ENCODE data around the gene LDB2.

LDB2 gene

GRCh38 chr4:16677001-16677944, 221.2 kb downstream of the LDB2 start:
- DNase-seq: no peak

DNA sequence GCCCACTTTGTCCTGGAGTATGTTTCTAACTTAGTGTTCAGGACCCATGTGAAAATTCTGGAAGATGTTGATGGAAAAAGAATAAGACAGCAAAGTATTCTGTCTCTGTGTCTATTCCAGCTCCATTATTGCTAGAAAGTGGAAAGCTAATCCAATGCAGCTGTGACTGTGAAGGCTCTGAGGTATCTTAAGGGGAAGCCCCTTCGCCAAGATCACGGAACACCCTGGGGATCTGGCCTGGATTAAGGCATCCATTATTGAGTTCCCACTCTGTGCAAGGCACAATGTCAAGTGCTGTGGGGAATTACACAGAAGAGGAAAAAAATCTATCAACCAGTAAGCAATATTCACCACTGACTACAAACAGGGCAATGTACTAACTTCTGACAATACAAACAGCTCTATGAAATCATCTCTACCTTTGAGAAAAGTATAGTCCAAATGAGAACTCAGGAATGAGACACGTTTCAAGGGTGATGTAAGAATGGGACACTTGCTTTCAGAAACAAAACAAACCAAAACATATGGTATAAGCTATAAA, 222.1 kb downstream of the LDB2 start:
- DNase-seq: no peak

GRCh38 chr4:16674082-16674481, 224.4 kb downstream of the LDB2 start:
- no peak for DNase-seq

DNA sequence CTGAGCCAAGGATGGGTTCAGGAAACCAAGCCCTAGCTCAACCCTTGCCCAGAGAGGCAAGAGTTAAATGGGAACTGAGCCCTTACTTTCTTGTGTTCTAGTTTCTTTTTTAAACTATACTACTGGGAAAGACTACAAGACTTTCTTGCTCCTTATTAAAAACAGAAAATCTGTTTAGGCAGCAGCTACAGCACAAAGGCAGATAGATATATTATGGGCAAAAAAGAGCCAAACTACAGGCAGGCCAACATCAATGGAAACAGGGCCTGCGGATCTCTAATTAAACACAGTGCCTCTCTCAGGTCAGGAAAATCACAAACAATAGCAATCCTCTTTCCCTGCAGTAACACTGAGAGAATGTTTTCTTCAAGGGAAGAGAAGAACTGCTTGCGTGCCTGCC, 226.0 kb downstream of the LDB2 start:
- DNase-seq: no peak

DNA sequence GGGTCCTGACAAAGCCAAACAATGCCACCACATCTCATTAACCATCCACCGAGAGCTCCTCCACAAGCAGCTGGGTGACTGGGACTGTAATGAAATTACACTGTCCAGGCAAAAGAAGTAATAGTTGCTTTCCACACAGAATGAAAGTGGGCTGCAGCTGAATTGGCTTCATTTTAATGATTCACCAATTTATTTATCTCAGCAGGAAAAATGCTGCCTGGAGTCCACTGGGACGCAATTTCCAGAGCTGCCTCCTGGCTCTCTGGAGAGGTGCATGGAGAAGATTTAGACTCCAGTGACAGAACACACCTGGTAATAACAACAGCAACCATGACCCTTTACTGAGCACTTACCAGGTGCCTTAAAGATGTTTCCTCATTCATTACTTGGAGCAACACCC, 226.7 kb downstream of the LDB2 start:
- no peak for DNase-seq

DNA sequence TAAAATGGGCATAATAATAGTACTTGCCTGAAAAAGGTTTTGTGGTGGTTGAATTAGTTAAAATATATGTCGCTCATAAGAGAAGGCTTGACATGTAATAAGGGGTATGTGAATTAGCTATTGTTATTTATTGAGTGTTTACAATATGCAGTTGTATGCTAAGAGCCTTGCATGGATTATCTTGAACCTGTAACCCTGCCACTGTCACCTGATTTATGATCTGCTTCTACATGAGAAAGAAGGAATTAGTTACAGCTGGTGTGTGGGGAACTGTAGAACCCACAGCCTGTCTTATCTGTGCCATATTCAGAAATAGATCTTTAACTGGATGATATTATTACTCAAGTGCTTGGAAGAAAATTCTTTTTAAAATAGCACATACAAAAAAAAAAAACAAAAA, 227.7 kb downstream of the LDB2 start:
- DNase-seq: no peak

GRCh38 chr4:16669036-16669435, 229.4 kb downstream of the LDB2 start:
- no peak for DNase-seq

DNA sequence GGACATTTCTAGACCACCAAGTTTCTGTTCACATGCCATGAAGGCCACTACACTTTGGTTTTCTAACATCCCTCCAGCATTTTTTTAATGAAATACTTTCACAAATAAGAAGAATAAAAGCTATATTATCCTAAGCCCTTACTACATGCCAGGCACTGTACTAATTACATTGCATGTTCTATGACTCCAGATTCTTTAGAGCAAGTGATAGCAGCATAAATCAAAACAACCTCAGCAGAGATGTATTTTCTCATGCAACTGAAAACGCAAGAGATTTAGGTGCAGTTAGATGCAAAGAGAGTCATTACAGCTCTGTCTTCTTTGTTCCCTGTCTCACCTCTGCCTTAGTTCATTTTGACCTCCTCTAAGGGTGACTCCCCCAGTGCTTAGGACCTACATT, 230.0 kb downstream of the LDB2 start:
- no peak for DNase-seq

- DNase-seq: no peak
These were observed 231.0 kb downstream of the LDB2 start for GRCh38 chr4:16667464-16667863.

GRCh38 chr4:16665942-16666551, 232.4 kb downstream of the LDB2 start:
- DNase-seq: no peak

DNA sequence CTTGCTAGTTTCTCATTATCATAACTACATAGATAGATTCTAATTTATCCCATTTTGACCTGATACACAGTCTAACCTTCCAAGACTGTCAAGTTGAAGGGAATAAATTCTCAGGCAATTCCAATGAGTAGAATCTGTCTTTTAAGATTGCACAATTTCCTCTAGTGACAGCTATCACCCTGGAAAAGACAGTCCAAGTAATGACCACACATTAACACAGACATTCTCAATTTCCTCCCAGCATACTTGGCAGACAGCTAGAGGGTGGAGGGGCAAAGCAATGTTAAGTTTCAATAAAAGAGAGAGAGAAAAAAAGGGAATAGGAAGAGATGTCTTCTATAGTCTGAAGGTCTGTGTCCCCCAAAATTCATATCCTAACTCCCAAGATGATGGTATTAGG, 234.7 kb downstream of the LDB2 start:
- DNase-seq: no peak

- DNase-seq: no peak
These were observed 235.1 kb downstream of the LDB2 start for GRCh38 chr4:16663307-16663706.

DNA sequence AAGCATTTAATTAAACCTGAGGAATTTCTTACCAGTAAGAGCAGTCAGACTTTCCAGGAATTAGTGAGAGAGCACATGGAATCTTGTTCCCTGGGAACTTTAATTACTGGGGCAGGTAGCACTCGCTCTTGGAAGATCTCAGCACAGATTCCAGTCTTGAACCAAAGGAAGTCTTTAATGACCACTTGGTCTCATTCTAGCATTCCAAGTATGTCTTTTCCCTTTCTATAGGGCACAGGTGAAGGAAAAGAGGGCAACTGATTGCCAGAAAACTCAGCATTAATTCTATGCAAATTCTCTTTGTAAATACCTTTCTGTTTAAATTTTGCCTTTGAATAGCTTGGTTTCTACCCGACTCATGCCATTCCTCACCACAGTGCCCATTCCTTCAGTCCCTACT, 236.6 kb downstream of the LDB2 start:
- DNase-seq: no peak

DNA sequence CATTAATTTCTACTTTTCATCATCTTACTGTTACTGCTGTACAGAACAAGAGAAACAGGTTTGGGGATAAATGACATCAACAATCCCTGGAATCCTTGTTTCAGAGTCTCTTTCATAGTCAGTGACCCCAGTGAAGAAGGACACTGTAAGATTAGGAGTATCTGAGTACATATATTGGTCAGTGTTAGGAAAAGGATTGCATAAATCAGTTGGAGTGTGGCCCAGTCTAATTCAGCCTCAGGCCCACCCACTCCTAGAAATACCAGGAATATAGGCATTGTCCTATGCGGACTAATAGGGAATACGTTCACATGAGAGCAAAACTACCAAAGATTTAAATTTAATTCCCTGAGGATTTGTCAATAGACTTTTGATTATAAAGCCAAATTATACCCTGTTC, 237.8 kb downstream of the LDB2 start:
- no peak for DNase-seq

GRCh38 chr4:16659694-16660093, 238.8 kb downstream of the LDB2 start:
- DNase-seq: no peak

DNA sequence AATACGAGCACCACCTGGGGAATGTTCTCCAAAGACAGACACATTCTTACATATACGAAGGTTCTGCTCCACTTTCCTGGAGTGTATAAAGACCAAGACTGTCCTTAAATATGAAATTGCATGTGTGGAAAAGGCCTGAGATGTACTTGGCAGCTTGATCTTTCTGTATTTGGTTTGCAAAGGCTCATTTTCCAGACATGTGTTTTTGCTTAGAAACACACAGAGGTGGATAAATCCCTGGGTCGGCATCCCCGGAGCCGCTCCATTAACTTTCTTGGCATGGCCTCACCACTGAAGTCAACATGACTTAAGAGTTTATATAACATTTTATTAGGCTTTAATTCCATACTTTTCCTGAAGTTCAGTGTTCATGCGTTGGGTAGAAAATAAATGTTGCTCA, 239.4 kb downstream of the LDB2 start:
- no peak for DNase-seq

DNA sequence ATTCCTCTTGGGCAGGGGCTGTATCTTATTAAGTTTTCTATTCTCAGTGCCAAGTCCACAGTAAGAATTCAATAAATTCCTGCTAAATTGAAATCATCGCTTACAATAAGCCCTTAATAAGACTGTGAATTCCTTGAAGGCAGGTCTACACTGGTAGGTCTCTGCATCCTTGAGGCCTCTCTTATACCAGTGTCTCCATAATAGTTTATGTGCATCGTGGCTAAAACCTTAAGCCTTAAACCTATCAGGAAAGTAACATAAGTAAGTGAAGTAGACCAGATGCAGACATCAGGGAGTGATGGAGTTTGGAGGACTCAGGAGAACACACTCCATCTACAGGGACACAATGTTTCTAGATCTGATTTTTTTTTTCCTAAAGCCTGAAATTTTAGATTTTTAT, 240.3 kb downstream of the LDB2 start:
- no peak for DNase-seq

GRCh38 chr4:16655111-16655510, 243.3 kb downstream of the LDB2 start:
- no peak for DNase-seq

DNA sequence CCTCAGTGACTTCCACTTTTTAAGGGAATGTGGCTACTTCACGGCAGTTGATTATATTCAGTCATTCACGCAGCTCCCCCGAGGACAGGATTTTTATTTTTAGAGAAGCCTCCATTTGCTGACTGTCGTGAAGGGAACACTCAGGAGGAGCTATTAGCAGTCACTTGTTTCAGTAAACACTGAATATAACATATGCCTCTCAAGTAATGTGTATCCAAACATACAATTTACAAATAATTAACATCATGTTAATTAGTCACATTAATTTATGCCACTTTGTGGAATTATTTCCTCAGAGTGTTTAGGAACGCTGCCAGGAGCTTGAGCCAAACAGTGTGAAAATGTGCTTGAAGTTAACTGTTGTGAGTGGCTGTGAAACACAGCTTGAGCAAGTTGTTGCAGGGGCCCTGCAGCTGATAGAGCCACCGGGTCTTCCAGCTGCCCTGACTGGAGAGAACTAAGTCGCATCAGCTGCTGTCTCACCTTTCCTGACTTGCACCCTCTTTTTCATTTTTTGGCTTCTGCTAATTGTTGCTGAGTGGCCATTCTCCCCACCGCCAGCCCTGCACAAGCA, 245.6 kb downstream of the LDB2 start:
- no peak for DNase-seq

- no peak for DNase-seq
These were observed 252.0 kb downstream of the LDB2 start for GRCh38 chr4:16646459-16646858.

DNA sequence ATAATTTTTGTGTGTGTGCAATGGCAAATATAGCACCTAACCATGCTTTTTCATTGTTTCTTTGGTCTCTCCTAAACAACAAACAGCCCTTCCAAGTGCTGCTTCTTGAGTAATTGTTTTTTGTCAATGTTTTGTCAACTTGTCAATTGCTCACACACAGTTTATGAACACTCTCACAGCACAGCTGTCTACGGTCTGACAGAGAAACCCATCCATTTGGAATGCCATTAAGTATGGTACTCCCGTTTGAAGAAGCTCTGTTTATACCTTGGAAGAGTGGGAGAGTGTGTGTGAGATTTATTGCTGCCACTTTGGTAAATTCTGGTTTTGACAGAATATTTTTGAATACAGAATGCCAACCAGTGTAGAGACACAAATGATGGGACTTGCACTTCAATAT, 254.6 kb downstream of the LDB2 start:
- DNase-seq: no peak

- DNase-seq: no peak
These were observed 255.5 kb downstream of the LDB2 start for GRCh38 chr4:16642897-16643296.

- no peak for DNase-seq
These were observed 256.5 kb downstream of the LDB2 start for GRCh38 chr4:16641971-16642370.

Measured in NCI-H2171 (cell line).